GM18861 (cell line): Measurements from ENCODE around the gene PGA3.
"Not testable (repeated sequence)": the region's sequence is repeated elsewhere in the genome, so short reads cannot be mapped to it uniquely, and the experiment has no call there.

Experiments used
- ATAC-seq: cut with Tn5 transposase; IDR thresholded peaks from one replicate; pipeline ENCODE4 v1.9.1; 2021; ENCODE audit not compliant: unreplicated experiment

The PGA3 gene

DNA sequence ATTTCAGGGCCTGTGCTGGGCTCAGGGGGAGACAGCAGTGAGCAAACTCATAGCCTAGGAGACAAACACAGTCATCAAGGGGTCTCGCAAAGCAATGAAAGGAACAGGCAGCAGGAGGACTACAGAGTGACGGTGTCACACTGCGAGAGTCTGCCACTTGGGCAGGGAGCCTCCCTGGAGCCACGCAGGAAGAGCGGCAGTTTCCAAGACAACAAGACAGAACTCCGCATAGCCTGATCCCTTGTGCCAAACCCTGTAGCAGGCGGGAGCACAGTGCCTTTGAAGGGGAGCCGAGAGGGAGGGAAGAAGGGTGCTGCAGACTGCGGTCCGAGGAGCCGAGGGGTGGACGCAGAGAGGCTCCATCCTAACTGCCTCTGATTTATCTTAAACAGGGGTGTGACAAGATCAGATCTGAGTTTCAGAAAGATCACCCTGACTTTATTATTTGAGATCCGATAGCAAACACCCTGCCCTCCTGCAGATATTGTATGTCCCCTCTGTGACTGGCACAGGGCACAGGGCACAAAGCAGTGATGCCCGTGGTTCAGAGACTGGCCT, 1.3 kb downstream of the PGA3 start:
- ATAC-seq, result not testable (repeated sequence)

- not testable (repeated sequence) for ATAC-seq
These were observed 4.5 kb downstream of the PGA3 start for GRCh38 chr11:61207636-61208310.

DNA sequence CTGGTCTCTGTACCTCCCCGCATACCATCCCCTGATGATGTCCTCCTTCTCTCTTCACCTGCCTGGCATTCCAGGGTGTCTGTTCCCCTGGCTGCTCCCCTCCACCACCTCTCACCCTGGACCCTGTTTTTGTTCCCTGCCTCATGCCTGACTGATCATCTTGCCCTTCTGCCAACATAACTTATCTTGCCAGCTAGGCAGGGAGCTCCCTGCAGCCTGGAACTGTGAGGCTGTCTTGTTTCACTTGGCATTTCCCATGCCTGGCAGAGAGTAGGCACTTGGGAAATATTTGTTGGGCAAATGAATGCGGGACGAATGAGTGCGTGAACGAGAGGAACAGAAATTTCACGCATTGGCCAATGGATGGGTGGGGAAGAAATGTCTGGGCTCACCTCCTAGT, 7.3 kb downstream of the PGA3 start:
- not testable (repeated sequence) for ATAC-seq

- ATAC-seq, result not testable (repeated sequence)
These were observed 8.1 kb downstream of the PGA3 start for GRCh38 chr11:61211327-61211952.

- not testable (repeated sequence) for ATAC-seq
These were observed 8.9 kb downstream of the PGA3 start for GRCh38 chr11:61212202-61212601.

- not testable (repeated sequence) for ATAC-seq
These were observed 10.5 kb downstream of the PGA3 start for GRCh38 chr11:61213711-61214324.

GRCh38 chr11:61218306-61218705, 15.0 kb downstream of the PGA3 start:
- not testable (repeated sequence) for ATAC-seq

GRCh38 chr11:61219016-61219415, 15.7 kb downstream of the PGA3 start:
- not testable (repeated sequence) for ATAC-seq

DNA sequence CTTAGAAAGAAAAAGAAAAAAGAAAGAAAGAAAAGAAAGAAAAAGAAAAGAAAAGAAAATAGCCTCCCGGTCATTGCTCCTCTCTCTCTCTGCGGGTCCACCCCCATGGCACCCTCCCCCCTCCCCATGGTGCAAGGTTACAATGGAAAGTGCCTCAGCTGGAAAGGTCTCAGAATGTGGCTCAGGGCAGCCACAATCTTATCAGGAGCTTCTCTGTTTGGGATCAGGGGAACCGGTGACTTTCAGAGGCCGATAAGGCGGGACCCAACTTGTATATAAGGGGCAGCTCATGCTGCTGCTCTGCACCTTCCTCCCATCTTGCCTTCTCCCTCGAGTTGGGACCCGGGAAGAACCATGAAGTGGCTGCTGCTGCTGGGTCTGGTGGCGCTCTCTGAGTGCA, 18.7 kb downstream of the PGA3 start, which contains the start of gene PGA4:
Gene PGA4, plus strand, starts transcription at position 301 of the 400 bp plus-strand sequence. Its CDS starts 54 bp downstream, at position 355.
- not testable (repeated sequence) for ATAC-seq

DNA sequence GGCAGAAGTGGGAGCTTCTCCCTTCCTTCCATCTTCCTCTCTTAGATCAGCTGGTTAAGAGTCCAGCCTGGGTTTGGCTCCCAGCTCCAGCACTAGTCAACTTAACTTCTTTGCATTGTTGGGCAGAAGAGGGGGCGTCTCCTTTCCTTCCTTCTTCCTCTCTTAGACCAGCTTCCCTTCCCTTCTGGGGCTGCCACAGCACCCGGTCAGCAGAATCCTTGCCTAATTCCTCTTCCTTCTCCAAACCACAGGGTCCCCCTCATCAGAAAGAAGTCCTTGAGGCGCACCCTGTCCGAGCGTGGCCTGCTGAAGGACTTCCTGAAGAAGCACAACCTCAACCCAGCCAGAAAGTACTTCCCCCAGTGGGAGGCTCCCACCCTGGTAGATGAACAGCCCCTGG, 19.4 kb downstream of the PGA3 start:
- not testable (repeated sequence) for ATAC-seq

- ATAC-seq, result not testable (repeated sequence)
These were observed 23.3 kb downstream of the PGA3 start for GRCh38 chr11:61226457-61227137.

- ATAC-seq, result not testable (repeated sequence)
These were observed 26.1 kb downstream of the PGA3 start for GRCh38 chr11:61229458-61229857.

- not testable (repeated sequence) for ATAC-seq
These were observed 27.7 kb downstream of the PGA3 start for GRCh38 chr11:61231033-61231432.

DNA sequence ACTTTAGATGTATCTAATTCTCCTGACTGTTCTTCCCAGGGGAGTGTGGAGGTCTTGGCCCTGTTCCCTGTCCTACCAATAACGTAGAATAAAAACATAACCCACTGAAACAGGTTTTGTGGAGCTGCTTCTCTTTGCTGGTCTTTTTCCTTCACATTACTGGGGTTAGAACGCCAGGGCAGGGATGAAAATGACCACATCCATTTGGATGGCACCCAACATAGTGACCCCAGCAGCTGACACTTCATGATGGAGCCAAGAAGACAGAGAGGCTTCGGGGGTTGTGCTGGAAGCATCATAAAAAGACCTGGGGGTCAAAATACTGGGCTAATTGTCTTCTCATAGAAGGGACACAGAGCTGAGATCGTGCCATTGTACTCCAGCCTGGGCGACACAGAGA, 28.3 kb downstream of the PGA3 start:
- ATAC-seq, result not testable (repeated sequence)

DNA sequence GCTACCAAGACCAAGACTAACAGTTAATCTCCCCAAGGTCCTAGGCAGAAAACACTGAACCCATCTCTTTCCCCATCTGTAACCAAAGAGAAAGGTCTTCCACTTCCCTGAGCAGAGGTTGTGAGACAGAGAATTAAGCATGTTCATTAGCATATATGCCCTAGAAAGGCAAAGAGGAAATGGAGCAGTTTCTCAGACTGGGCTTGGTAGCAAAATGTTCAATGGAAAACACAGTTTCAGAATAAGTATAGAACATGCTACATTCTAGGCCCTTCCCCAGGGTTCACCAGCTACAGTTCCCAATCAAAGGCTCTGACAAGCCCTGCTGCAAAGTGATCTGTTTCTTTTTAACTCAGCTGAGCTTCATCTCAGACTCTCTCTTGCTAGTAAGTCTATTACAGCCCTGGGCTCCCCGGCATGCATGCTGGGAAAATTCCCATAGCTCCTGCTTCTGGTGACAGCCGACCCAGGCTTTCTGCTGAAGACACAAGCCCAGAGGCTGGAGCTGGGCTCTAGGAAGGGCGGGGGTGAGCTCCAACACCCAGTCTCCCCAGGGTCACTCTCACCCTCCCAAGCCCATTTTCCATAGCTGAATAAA, 29.3 kb downstream of the PGA3 start:
- not testable (repeated sequence) for ATAC-seq

DNA sequence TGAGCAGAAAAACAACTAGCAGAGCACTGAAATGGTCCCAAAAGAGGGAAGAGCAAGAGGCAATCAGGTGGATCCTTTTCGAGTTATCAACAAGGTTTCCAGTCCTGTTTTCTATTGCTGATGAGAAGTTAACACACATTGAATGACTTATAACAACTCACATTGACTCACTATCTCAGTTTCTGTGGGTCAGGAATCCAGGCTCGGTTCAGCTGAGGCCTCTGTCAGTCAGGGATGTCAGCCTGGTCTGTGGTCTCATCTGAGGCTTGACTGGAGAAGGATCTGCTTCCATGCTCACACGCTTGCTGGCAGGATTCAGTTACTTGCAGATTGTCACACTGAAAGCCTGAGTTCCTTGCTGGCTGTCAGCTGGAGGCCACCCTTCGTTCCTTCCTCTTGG, 33.8 kb downstream of the PGA3 start:
- not testable (repeated sequence) for ATAC-seq

DNA sequence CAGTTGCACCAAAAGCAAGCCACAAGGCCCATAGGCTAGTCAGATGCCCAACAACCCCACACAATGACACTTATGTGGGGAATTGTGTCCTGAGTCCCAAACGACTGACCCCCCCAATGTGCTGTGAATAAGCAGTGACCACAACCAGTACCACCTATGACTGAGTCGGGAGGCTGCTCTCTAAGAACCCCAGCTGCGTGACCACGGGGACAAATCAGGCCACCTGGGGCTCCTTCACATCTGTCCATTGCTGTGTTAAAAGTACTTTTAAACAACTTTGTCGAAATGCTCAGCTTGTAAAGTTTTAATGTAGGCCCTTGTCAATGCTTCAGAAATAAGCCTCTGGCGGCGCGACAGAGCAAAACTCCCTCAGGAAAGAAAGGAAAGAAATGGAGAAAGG, 37.0 kb downstream of the PGA3 start:
- ATAC-seq, result not testable (repeated sequence)

DNA sequence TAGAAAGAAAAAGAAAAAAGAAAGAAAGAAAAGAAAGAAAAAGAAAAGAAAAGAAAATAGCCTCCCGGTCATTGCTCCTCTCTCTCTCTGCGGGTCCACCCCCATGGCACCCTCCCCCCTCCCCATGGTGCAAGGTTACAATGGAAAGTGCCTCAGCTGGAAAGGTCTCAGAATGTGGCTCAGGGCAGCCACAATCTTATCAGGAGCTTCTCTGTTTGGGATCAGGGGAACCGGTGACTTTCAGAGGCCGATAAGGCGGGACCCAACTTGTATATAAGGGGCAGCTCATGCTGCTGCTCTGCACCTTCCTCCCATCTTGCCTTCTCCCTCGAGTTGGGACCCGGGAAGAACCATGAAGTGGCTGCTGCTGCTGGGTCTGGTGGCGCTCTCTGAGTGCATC, 37.6 kb downstream of the PGA3 start, which contains the start of gene PGA5:
Gene PGA5, plus strand, starts transcription at position 301 of the 400 bp plus-strand sequence. Its CDS starts 52 bp downstream, at position 353.
- not testable (repeated sequence) for ATAC-seq

DNA sequence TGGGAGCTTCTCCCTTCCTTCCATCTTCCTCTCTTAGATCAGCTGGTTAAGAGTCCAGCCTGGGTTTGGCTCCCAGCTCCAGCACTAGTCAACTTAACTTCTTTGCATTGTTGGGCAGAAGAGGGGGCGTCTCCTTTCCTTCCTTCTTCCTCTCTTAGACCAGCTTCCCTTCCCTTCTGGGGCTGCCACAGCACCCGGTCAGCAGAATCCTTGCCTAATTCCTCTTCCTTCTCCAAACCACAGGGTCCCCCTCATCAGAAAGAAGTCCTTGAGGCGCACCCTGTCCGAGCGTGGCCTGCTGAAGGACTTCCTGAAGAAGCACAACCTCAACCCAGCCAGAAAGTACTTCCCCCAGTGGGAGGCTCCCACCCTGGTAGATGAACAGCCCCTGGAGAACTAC, 38.2 kb downstream of the PGA3 start:
- ATAC-seq, result not testable (repeated sequence)

DNA sequence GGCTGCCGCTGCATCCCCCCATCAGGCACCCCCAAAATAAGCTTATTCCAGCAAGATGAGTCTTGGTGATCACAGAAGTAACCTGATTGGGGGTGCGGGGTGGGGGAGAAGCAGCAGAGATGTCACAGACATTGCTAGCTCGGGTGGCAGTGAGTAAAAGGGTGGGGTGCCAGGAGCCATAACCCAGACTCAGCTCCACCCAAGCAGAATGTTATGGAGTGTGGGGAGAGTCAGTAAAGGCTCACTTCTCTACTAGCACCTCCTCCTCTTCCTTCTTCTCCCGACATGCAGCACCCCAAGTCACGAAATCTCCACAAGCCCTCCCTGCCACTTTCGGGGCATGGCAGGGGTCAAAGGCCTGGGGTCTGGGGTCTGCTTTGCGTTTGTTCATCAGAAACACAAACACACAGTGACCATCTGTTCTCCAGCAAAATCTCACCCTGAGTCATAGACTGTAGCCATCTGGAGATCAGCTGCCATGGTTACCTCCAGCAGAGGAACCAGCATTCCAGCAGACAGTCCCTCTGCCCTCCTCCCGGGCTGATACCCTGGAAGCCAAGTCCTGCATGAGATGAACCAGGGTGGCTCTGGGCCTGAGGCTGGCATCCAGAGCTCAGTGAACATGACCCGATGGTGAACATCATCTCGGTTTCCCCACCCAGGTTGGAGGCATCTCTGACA, 42.1 kb downstream of the PGA3 start:
- not testable (repeated sequence) for ATAC-seq
